HG03103 (cell line): ENCODE results near the gene FRMD4A.
"Not testable (repeated sequence)": the region's sequence is repeated elsewhere in the genome, so short reads cannot be mapped to it uniquely, and the experiment has no call there.

Experiments used
- ATAC-seq: cut with Tn5 transposase; IDR thresholded peaks from one replicate; pipeline ENCODE4 v1.9.1; 2021; ENCODE audit warnings: low read depth; ENCODE audit not compliant: unreplicated experiment

FRMD4A gene

GRCh38 chr10:13717936-13718772 lies 612.6 kb downstream of the FRMD4A start:
- ATAC-seq = no peak

- no peak for ATAC-seq
Observed at GRCh38 chr10:13717571-13717935, 613.2 kb downstream of the FRMD4A start.

- ATAC-seq = no peak
Observed at GRCh38 chr10:13716081-13717071, 614.3 kb downstream of the FRMD4A start.

DNA sequence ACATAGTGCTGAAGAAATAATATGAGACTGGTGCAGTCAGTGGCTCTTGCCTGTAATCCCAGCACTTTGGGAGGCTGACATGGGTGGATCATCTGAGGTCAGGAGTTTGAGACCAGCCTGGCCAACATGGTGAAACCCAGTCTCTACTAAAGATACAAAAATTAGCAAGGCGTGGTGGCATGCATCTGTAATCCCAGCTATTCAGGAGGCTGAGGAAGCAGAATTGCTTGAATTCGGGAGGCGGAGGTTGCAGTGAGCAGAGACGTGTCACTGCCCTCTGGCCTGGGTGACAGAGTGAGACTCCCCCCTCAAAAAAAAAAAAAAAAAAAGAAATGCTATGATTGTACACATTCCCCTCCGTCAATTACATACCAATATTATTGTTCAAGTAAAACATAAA lies 615.1 kb downstream of the FRMD4A start:
- ATAC-seq = not testable (repeated sequence)

- no peak for ATAC-seq
Observed at GRCh38 chr10:13715100-13715499, 615.6 kb downstream of the FRMD4A start.

DNA sequence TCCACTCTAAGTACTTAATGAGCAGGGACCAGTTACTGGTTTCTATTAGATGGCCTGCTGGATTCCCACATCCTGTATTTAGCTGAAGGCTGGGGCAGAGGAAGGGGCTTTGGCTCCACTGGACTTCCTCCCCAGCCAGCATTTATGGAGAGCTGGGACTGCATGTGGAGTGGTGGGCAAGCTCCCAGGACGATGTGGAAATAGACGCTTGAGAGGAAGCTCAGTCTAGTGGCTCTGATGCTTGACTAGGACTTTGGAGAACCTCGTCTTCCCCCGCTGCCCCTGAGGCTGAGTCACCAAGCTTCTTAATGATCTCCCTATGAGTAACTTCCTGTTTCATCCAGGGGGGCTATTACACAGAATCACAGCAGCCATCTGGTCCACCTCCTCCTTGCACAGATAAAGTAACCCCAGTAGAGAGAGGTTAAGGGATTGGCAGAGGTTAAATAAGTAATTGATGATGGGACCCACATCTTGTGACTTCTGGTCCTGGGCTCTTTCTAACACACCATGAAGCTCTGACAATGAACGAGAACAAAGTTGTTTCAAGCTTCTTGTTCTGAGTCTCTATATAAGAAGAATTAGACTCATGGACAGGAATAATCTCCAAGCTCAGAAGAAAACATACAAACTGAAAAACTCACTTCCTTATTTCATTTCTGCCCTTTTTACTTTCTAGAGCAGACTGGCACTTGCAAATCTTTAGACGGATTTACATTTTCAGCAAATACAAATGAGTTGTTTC lies 617.7 kb downstream of the FRMD4A start:
- ATAC-seq = peak; percentile 71

GRCh38 chr10:13712476-13712836 lies 618.3 kb downstream of the FRMD4A start:
- ATAC-seq = no peak

- ATAC-seq = no peak
Observed at GRCh38 chr10:13711291-13711690, 619.4 kb downstream of the FRMD4A start.

- ATAC-seq = no peak
Observed at GRCh38 chr10:13709931-13710650, 620.6 kb downstream of the FRMD4A start.

DNA sequence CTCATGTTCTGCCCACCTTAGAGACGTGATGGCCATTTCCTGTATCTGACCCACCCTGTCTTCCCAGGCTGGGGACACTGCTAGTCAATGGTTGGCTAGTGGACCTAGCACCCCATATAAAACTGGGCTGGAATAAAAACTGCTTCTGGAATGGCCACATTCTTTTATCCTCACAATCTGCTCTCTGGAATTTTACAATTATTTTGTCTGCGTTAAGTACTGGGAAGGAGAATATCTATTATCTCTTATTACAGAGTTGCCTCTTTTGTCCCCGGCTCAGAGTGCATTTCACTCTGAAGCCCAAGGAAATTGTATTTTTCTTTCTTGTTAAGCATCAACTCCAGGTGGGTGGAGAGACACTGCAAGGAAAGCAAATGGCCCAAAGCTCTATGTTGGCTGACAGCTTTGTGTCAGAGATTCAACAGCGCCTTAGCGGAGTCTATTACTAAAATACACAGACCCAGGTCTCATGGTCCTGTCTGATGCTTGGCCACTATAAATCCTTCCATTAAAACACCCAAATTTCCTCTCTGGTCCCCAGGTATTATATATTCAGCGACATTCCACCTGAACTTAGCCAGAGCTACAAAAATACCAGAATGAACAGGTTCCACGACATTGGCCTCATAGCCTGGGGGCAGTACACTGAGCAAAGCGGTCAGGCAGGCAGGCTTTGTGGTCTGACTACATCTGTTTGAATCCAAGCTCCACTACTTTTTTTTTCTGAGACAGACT lies 622.3 kb downstream of the FRMD4A start:
- ATAC-seq = no peak

- ATAC-seq = peak; percentile 32
Observed at GRCh38 chr10:13707156-13707881, 623.4 kb downstream of the FRMD4A start.

- ATAC-seq = no peak
Observed at GRCh38 chr10:13706604-13707003, 624.1 kb downstream of the FRMD4A start.

DNA sequence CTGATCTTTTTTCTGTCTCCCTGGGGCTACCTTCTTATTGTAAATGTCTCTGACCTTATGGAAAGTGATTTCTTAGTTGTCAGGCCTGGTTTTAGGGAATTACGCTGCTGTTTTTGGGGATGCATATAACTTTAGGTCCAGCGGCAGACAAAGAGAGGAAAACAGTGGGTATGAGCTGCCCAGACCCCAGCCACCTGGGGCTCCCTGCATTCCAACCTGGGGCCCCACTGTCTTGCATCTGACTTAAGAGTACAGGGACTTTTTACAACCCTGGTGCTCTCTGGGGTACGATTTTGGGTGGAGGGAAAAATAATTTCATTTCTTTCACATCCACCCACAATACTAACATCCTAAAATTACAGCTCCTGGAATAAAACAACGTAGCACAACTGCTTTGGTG lies 624.5 kb downstream of the FRMD4A start:
- ATAC-seq = no peak

DNA sequence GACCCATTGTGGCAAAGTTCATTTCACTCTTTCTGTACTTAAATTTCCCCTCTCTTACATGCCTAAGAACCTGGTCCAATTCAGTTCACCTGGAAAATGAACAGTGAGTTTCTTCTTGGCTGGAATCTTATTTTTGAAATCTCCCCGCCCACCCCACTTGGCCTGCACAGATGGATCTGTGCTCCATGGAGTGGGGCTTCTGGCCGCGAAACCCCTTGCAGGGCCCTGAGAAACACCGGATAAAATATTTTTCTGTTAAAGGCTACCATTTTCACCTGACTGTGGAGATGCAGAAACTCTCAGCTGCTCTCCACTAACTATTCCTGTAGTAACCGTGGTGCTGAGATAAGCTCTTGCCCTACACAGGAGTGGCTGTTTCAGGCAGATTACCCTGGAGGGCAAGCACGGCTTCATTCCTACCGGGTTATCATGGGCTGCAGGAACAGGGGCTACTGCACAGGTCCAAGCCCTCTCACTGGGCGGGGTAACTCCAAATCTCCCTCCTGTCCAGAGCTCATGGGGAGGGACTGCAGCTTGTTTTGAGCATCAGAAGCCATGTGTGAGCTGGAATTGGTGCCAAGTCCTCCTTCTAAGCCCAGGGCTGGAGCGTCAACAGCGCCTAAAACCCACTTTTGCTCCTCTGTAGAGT lies 625.1 kb downstream of the FRMD4A start:
- ATAC-seq = no peak

DNA sequence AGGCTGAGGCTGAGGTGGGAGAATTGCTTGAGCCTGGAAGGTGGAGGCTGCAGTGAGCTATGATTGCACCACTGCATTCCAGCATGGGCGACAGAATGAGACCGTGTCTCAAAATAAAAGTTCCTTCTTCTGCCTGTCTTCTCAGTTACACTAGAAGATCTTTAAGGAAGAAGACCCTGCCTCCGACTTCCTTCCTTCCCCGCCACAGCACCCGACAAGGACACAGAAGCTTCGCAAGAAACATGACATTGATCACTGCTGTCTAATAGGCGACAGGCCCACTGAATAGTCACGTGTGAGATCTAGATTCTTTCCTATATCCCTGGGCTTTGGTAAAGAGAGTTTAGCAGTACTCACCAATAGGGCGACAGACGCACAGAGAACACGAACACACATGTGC lies 625.8 kb downstream of the FRMD4A start:
- no peak for ATAC-seq

DNA sequence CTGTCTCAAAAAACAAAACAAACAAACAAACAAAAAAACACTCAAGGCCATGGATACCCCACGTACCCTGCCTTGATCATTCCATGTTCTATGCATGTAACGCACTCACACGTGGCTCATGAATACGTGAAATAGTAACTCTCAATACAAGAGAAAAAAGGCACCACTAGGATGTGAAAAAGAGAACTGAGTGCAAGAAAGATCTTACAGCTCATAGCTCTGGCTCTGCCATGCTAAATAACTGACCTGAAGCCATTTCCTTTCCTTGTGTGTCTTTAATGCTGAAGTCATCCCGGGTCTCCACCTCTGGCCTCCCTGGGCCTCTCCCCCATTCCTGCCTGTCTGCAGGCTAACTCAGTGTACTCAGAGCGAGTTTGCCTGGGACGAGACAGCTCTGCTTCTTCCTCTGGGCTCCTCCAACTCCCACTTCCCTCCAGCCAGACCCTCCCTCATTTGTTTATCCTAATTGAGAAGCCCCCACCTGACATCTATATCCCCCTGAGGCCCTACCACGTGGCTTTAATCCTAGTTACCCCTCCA lies 626.7 kb downstream of the FRMD4A start:
- ATAC-seq = no peak

GRCh38 chr10:13703101-13703818 lies 627.5 kb downstream of the FRMD4A start:
- no peak for ATAC-seq
